H9 (cell line): ENCODE results near the gene UNK. TPM values are rescaled to one million over a fixed set of nuclear protein-coding genes. Genes with fewer than 3 reads are reported as not detected.

ENCODE experiments used
- DNase-seq: peaks from one replicate; pipeline ENCODE4 v3.0.0-alpha.2; 2017
- H2AFZ ChIP-seq: one replicate; pipeline ENCODE4 v1.6.1; 2013; ENCODE audit warnings: mild to moderate bottlenecking, low read length, control low read depth, moderate library complexity
- H2AK5ac ChIP-seq: 2 replicates; pipeline ENCODE4 v1.6.1; 2013; ENCODE audit warnings: low read length, control low read depth, mixed read lengths; ENCODE audit not compliant: insufficient read length
- H2BK120ac ChIP-seq: one replicate; pipeline ENCODE4 v1.6.1; 2013; ENCODE audit warnings: low read depth, mild to moderate bottlenecking, low read length, control low read depth, inconsistent platforms; ENCODE audit not compliant: poor library complexity, severe bottlenecking
- H2BK12ac ChIP-seq: 2 replicates; pipeline ENCODE4 v1.6.1; 2013; ENCODE audit warnings: low read length, control low read depth, mixed read lengths, low read depth; ENCODE audit not compliant: insufficient read length
- H2BK15ac ChIP-seq: 2 replicates; pipeline ENCODE4 v1.6.1; 2013; ENCODE audit warnings: low read depth, low read length, control low read depth
- H2BK20ac ChIP-seq: one replicate; pipeline ENCODE4 v1.6.1; 2013; ENCODE audit warnings: low read depth, mild to moderate bottlenecking, low read length, control low read depth, inconsistent platforms; ENCODE audit not compliant: poor library complexity, severe bottlenecking
- H2BK5ac ChIP-seq: 2 replicates; pipeline ENCODE4 v1.6.1; 2013; ENCODE audit warnings: low read length, control low read depth, mixed read lengths; ENCODE audit not compliant: insufficient read length
- H3K14ac ChIP-seq: 2 replicates; pipeline ENCODE4 v1.6.1; 2013; ENCODE audit warnings: low read length, control low read depth; ENCODE audit not compliant: insufficient read depth
- H3K18ac ChIP-seq: 2 replicates; pipeline ENCODE4 v1.6.1; 2013; ENCODE audit warnings: low read depth, mild to moderate bottlenecking, mixed read lengths, low read length, control low read depth; ENCODE audit not compliant: insufficient read length
- H3K23ac ChIP-seq: 2 replicates; pipeline ENCODE4 v1.6.1; 2013; ENCODE audit warnings: low read length, control low read depth, mixed read lengths, low read depth; ENCODE audit not compliant: insufficient read length
- H3K23me2 ChIP-seq: 2 replicates; pipeline ENCODE4 v1.6.1; 2013; ENCODE audit warnings: low read depth, mild to moderate bottlenecking, mixed read lengths, low read length, control low read depth; ENCODE audit not compliant: insufficient read length, poor library complexity, severe bottlenecking
- H3K27ac ChIP-seq: 2 replicates; pipeline ENCODE4 v1.5.1; 2013; ENCODE audit warnings: low read length, control low read depth, mixed read lengths, low read depth; ENCODE audit not compliant: insufficient read length
- H3K27me3 ChIP-seq: 2 replicates; pipeline ENCODE4 v1.6.1; 2013; ENCODE audit warnings: low read length, control low read depth, inconsistent platforms; ENCODE audit not compliant: insufficient read depth
- H3K4ac ChIP-seq: 2 replicates; pipeline ENCODE4 v1.6.1; 2013; ENCODE audit warnings: low read depth, mild to moderate bottlenecking, control low read depth, inconsistent platforms, low read length, moderate library complexity
- H3K4me1 ChIP-seq: 2 replicates; pipeline ENCODE4 v1.6.1; 2013; ENCODE audit warnings: low read length, control low read depth, inconsistent platforms; ENCODE audit not compliant: insufficient read depth
- H3K4me2 ChIP-seq: 2 replicates; pipeline ENCODE4 v1.6.1; 2013; ENCODE audit warnings: low read length, control low read depth, mixed read lengths; ENCODE audit not compliant: insufficient read length, insufficient read depth
- H3K56ac ChIP-seq: 2 replicates; pipeline ENCODE4 v1.6.1; 2013; ENCODE audit warnings: low read depth, mild to moderate bottlenecking, mixed read lengths, low read length, control low read depth; ENCODE audit not compliant: insufficient read length
- H3K79me1 ChIP-seq: 2 replicates; pipeline ENCODE4 v1.6.1; 2013; ENCODE audit warnings: low read depth, mild to moderate bottlenecking, moderate library complexity, low read length, control low read depth, inconsistent platforms; ENCODE audit not compliant: insufficient read depth, poor library complexity, severe bottlenecking
- H3K79me2 ChIP-seq: 2 replicates; pipeline ENCODE4 v1.6.1; 2013; ENCODE audit warnings: low read length, control low read depth, inconsistent platforms; ENCODE audit not compliant: insufficient read depth
- H3K9ac ChIP-seq: 2 replicates; pipeline ENCODE4 v1.6.1; 2013; ENCODE audit warnings: low read length, control low read depth, mixed read lengths; ENCODE audit not compliant: insufficient read length; ENCODE audit errors: extremely low read depth
- H3K9me3 ChIP-seq: one replicate; pipeline ENCODE4 v1.6.1; 2013; ENCODE audit warnings: low read depth, low read length, inconsistent platforms; ENCODE audit not compliant: control insufficient read depth
- H3T11ph ChIP-seq: one replicate; pipeline ENCODE4 v1.6.1; 2013; ENCODE audit warnings: mild to moderate bottlenecking, low read length, control low read depth, inconsistent platforms
- H4K20me1 ChIP-seq: one replicate; pipeline ENCODE4 v1.6.1; 2013; ENCODE audit not compliant: control insufficient read depth, insufficient read length, insufficient read depth
- H4K5ac ChIP-seq: 2 replicates; pipeline ENCODE4 v1.6.1; 2013; ENCODE audit warnings: low read depth, mild to moderate bottlenecking, mixed read lengths, low read length, control low read depth; ENCODE audit not compliant: insufficient read length
- H4K8ac ChIP-seq: replicated peaks from 2 replicates; pipeline ENCODE4 v1.6.1; 2013; ENCODE audit warnings: low read length, control low read depth, mixed read lengths, low read depth; ENCODE audit not compliant: insufficient read length
- H4K91ac ChIP-seq: 2 replicates; pipeline ENCODE4 v1.6.1; 2013; ENCODE audit warnings: low read depth, mild to moderate bottlenecking, moderate library complexity, mixed read lengths, low read length, control low read depth; ENCODE audit not compliant: insufficient read length
- H3K27ac Mint-ChIP-seq, 3 experiments: 2 replicates in 2 of 3; 3 replicates in 1 of 3; pipeline ENCODE4 v1.8.0; 2020 to 2021; ENCODE audit warnings: mixed read lengths in 3 of 3, mild to moderate bottlenecking in 1 of 3, moderate library complexity in 1 of 3
- H3K27me3 Mint-ChIP-seq: 2 replicates; pipeline ENCODE4 v1.8.0; 2021; ENCODE audit warnings: low read depth, mild to moderate bottlenecking, moderate library complexity, mixed read lengths
- H3K36me3 Mint-ChIP-seq, 3 experiments: 2 replicates in 2 of 3; 3 replicates in 1 of 3; pipeline ENCODE4 v1.8.0; 2020 to 2021; ENCODE audit warnings: low read depth in 3 of 3, mixed read lengths in 3 of 3; ENCODE audit not compliant: insufficient read depth in 1 of 3
- H3K4me1 Mint-ChIP-seq, 2 experiments: 2 replicates each; pipeline ENCODE4 v1.8.0; 2020; ENCODE audit warnings: mixed read lengths in 2 of 2
- H3K4me3 Mint-ChIP-seq, 2 experiments: 2 replicates in 1 of 2; 3 replicates in 1 of 2; pipeline ENCODE4 v1.8.0; 2020 to 2021; ENCODE audit warnings: mild to moderate bottlenecking in 2 of 2, mixed read lengths in 2 of 2, moderate library complexity in 1 of 2
- H3K9me3 Mint-ChIP-seq, 2 experiments: 2 replicates in 1 of 2; 3 replicates in 1 of 2; pipeline ENCODE4 v1.8.0; 2020; ENCODE audit warnings: mild to moderate bottlenecking in 2 of 2, mixed read lengths in 2 of 2, moderate library complexity in 1 of 2
- WGBS: extraction: QIAGEN DNeasy Blood & Tissue Kit; methylation state at CpG from one replicate; pipeline ENCODE4 v1.1.7; 2013; ENCODE audit warnings: missing lambda C conversion rate, low lambda C conversion rate, mixed read lengths; ENCODE audit not compliant: insufficient read length; ENCODE audit errors: extremely low coverage; 5-methylcytosine and 5-hydroxymethylcytosine counted together
- total RNA-seq: library from RNA; stranded (reverse); gene quantifications from 2 replicates; pipeline ENCODE4 v1.2.1, GENCODE V29; 2021
- TF ChIP-seq, protein P1 (sequence below): fragments of 200-600 bp; sonication (generic); conservative IDR thresholded peaks from 3 replicates; pipeline ENCODE4 v1.8.0; 2021; ENCODE audit warnings: antibody characterized with exemption, mild to moderate bottlenecking

Gene UNK
- total RNA-seq, 1 experiment from 2014 or later, result 36.4 TPM

DNA sequence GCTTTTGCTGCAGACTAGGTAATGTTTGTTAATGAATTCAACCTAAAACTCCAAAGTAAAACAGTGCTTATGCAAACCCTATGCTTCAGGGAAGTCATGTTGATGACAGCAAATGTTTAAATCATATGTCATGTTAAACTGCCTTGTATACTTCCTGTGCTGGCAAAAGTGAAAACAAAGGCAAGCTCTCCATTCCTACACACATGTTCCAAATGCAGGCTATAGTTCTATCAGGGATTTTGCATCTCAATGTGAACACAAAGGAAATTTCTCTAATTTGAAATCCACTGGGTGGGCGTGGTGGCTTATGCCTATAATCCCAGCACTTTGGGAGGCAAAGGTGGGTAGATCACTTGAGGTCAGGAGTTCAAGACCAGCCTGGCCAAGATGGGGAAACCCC lies 19.3 kb downstream of the UNK start:
- Histone ChIP-seq H3K79me1 (peaks cover 6% of the 10 kb centered on the region), H4K8ac (no peak overlapping the region), H3K4ac (no peak overlapping the region), H4K91ac (no peak overlapping the region), H3K9ac (no peak overlapping the region), H3K27me3 (no peaks in the 10 kb centered on the region), H2BK120ac (no peak overlapping the region), H3K4me1 (no peaks in the 10 kb centered on the region), H3K27ac (no peak overlapping the region), H4K5ac (no peak overlapping the region), H3K23me2 (no peaks in the 10 kb centered on the region), H2BK5ac (no peak overlapping the region), H2BK12ac (no peak overlapping the region), H3K23ac (no peak overlapping the region), H3K4me2 (no peak overlapping the region), H4K20me1 (no peaks in the 10 kb centered on the region), H2BK20ac (no peak overlapping the region), H3K79me2 (peaks cover 3% of the 10 kb centered on the region; the same call in 1 of the 2 replicates), H2BK15ac (no peak overlapping the region), H3K56ac (no peak overlapping the region), H3K18ac (no peak overlapping the region), H3K9me3 (no peaks in the 10 kb centered on the region), H2AK5ac (no peak overlapping the region), H3K14ac (no peak overlapping the region), H3T11ph (no peak overlapping the region), H2AFZ (no peak overlapping the region)
- Mint-ChIP-seq H3K36me3 (peaks cover 0 to 17% (median 14%) of the 10 kb centered on the region in 3 experiments; a peak in 5 of 7 replicates), H3K4me1 (no peaks in the 10 kb centered on the region), H3K9me3 (no peaks in the 10 kb centered on the region), H3K27ac (peak overlapping the region in 1 of 3 experiments; percentile 67; a peak in 1 of 7 replicates), H3K4me3 (no peak overlapping the region), H3K27me3 (no peaks in the 10 kb centered on the region)
- DNase-seq, result no peak
- TF ChIP-seq, protein P1, sequence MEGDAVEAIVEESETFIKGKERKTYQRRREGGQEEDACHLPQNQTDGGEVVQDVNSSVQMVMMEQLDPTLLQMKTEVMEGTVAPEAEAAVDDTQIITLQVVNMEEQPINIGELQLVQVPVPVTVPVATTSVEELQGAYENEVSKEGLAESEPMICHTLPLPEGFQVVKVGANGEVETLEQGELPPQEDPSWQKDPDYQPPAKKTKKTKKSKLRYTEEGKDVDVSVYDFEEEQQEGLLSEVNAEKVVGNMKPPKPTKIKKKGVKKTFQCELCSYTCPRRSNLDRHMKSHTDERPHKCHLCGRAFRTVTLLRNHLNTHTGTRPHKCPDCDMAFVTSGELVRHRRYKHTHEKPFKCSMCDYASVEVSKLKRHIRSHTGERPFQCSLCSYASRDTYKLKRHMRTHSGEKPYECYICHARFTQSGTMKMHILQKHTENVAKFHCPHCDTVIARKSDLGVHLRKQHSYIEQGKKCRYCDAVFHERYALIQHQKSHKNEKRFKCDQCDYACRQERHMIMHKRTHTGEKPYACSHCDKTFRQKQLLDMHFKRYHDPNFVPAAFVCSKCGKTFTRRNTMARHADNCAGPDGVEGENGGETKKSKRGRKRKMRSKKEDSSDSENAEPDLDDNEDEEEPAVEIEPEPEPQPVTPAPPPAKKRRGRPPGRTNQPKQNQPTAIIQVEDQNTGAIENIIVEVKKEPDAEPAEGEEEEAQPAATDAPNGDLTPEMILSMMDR, result no peak
- no CpG with 5 or more reads among the region's 1 CpG for WGBS
